Measurements from ENCODE around the gene CNTF.

The CNTF gene

DNA sequence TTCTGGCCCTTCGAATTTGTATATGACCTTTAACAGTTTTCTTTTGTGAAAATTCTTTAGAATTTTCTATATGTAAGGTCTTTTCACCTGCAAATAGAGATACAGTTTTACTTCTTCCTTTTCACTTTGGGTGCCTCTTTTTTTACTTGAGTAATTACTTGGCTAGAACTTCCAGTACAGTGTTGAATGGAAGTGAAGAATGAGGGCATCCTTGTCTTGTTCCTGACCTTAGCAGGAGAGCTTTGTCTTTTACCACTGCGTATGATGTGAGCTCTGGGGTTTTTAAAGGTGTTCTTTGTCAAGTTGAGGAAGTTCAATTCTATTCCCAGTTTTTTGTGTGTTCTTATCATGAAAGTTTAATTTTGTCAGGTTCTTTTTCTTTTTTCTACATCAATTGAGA, 22.0 kb upstream of the CNTF start:
- DNase-seq (ENCODE audit: insufficient read length, low spot score): no peak
- FAIRE-seq: no peak

DNA sequence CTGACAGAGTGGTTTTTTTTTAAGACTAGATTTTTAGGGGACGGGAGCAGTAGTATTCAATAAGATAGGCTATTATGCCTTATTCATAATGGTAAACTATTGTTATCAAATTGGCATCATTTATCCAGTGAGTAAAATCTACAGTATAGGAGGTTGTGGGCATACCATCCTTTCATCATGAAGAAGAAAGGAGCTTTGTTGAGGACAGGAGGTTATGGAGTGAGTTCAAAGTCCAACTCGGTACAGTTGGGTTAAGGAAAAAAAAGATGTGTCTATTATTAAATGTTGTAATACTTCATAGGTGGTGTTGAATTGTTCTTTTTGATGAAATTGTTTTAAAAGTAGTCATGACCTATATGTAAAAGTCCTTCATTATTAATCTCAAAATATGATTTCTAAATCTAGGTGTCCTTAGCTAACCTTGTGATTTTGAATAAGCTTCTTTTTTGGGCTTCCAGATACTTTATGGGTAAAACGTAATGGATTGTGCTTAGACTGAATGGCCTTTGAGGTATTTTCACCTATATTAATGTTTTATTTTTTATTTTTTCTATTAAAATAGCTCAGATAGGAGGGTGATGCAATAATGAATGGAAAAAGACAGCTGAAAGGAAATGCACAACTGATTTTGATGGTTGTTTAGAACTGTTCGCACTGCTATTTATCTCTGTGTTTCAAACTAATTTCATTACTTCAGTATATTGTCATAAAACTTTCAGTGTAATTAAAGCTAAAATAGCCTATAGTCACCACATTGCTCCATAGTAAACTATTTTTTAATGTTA, 15.3 kb upstream of the CNTF start:
- no peak for DNase-seq (ENCODE audit: insufficient read length, low spot score)
- FAIRE-seq: no peak

GRCh38 chr11:58608331-58608730, 14.1 kb upstream of the CNTF start:
- FAIRE-seq (no peak), DNase-seq (ENCODE audit: insufficient read length, low spot score) (no peak)

- DNase-seq (ENCODE audit: insufficient read length, low spot score): no peak
- no peak for FAIRE-seq
These were observed 12.7 kb upstream of the CNTF start for GRCh38 chr11:58609723-58610122.

DNA sequence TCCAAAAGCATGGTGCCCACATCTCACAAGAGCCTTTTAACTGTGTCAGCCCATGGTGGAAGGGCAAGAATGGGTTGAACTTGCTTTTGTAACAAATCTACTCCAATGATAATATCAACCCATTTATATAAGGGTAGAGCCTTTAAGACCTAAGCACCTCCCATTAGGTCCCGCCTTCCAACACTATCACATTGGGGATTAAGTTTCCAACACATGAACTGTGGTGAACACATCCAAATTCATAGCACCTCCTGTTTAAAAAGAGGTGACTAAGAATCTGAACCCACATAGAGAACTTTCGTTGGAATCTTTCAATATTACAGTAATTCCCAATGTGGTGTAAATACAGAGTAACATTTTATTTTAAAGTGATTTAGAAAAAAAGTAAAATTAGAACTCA, 9.2 kb upstream of the CNTF start:
- DNase-seq (ENCODE audit: insufficient read length, low spot score): no peak
- FAIRE-seq: no peak

DNA sequence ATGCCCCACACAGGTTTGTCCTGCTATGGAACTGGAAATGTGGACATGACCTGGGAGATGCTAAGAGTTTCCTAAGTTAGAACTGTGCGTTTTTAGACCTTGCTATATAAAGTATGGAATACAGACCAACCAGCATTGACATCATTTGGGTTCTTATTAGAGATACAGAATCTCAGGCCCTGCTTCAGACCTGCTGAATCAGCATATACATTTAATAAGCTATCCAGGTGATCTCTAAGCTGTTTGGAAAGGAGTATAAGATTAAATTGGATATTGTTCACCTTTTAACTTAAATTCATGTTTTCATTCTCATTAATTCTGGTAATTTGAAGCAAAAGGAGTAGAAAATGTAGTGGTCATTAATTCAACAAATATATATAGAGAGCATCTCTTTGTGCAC, 6.9 kb upstream of the CNTF start:
- DNase-seq (ENCODE audit: insufficient read length, low spot score): no peak
- FAIRE-seq: no peak

GRCh38 chr11:58616594-58616993, 5.9 kb upstream of the CNTF start:
- FAIRE-seq: no peak
- no peak for DNase-seq (ENCODE audit: insufficient read length, low spot score)

DNA sequence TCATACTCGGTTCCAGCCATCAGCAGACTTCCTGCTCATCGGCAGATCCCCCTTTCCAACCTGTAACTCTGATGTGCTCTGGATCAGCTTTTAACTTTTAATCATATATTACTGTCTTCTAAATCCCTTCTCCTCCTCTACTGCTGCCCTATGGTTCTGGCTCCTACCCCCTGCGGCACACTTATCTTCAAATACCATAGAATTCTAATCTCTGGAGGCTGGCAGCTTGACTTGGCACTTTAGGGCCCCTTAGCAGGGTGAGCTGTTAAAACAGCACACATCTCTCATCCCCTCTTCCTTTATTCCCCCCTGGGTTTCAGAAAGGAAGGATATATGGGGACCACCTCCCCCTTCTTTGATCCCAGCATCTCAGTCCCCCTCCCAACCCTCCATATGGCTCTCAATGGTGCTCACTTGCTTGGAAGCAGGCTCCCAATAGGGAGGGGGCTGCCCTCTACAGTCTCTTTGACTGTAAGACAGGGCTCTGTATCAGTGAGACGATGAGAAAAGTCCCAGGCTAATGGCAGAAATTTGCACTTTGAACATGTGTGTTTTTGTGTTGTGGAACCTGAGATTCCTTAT, 4.4 kb upstream of the CNTF start:
- no peak for DNase-seq (ENCODE audit: insufficient read length, low spot score)
- no peak for FAIRE-seq

DNA sequence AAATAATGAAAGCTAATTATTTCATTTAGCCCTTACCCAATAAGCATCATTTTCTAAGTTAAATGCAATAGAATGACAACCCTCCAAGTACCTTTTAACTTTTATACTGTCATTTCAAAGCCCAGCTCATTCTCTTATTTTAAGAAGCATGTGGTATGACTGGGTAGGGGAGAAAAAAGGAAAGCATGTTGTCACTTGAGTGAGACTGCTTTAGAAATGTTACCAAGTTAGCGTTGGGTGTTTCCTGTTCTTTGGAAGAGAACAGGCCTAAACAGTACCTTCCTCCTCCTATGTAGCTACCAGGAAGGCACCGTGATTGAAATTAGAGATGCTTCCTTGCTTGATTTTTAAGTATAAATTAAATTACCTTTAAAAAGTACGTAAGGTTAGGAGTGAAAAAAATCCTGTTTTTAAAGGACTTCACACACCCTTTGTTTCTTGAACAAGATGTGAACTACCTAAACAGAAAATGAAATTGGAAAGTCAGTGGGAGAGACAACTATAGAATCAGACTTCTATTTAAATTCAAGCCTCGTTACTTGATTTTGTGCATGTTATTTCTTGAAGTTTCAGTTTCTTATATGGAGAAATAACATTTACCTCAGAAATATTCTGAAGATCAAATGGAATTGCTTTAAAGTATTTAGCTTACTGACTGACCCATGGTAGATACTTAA, 741 bp upstream of the CNTF start:
- DNase-seq (ENCODE audit: insufficient read length, low spot score) (no peak), FAIRE-seq (no peak)

GRCh38 chr11:58625086-58625485, 2.6 kb downstream of the CNTF start:
- DNase-seq (ENCODE audit: insufficient read length, low spot score) (no peak), FAIRE-seq (no peak)

- no peak for FAIRE-seq
- no peak for DNase-seq (ENCODE audit: insufficient read length, low spot score)
These were observed 3.5 kb downstream of the CNTF start for GRCh38 chr11:58625826-58626460.

DNA sequence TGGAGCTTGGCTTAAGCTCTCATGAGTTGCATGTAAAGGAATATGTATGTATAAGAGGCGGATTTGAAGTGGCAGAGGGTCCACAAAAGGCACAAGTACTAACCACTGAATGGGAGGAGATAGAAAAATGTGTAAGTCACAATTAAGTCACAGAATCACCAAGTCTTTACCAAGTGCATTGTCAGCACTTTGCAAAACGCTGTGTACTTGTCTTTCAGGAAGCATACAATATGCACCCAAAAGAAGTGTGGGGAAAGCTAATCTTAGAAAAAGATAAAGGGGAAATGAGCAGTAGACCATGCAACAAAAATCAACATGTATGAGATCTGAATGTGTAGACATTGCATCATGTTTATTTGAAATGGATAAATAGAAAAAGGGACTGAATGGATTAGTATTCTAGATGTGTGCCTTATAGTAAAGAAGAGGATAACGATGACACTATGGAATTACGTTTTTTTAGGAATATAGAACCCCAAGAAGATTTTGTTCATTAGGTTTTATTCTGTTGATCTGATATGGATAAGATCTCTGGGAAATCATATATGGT, 4.5 kb downstream of the CNTF start:
- DNase-seq (ENCODE audit: insufficient read length, low spot score) (no peak), FAIRE-seq (no peak)

- FAIRE-seq (no peak), DNase-seq (ENCODE audit: insufficient read length, low spot score) (no peak)
These were observed 6.0 kb downstream of the CNTF start for GRCh38 chr11:58628446-58628845.

DNA sequence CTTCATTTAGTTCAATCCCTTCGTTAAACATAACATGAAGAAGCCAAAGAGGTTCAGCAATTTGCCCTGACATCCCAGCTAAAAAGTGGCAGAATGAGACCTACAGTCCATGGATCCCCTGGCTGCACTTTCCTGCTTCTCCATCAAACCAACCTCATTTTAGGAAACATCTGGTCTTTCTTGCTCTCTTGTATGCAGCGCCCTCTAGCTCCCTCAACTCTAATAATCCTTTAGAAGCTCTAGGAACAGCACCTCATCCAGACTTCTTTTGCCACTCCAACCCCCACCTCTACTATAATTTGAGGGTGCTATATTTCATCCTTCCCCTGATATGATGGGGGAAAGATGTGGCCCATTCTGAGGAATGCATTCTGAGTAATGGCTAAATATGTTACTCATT, 7.4 kb downstream of the CNTF start:
- no peak for FAIRE-seq
- DNase-seq (ENCODE audit: insufficient read length, low spot score): peak; percentile 45

- FAIRE-seq: no peak
- no peak for DNase-seq (ENCODE audit: insufficient read length, low spot score)
These were observed 8.9 kb downstream of the CNTF start for GRCh38 chr11:58631378-58631777.

- FAIRE-seq: no peak
- DNase-seq (ENCODE audit: insufficient read length, low spot score): no peak
These were observed 10.0 kb downstream of the CNTF start for GRCh38 chr11:58632510-58632909.

GRCh38 chr11:58636587-58636986, 14.1 kb downstream of the CNTF start:
- FAIRE-seq: no peak
- DNase-seq (ENCODE audit: insufficient read length, low spot score): no peak

DNA sequence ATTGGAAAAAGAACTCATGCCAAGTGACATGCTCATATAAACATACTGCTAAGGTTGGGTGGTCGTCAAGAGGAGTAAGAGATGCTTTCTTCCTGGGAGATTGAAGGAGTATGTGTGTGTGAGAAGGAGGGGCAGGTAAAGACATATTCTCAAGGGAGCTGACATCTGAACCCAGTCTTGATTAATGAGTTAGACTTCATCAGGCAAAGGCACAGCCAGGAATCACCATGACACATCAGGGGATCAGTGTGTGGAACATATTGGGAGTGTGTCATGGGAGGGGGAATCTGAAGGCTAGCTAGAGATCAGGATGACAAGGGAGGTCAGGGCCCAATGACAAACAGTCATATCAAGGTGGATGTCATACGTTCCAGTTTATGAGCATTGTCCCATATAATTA, 14.9 kb downstream of the CNTF start:
- FAIRE-seq (no peak), DNase-seq (ENCODE audit: insufficient read length, low spot score) (no peak)

GRCh38 chr11:58639103-58639502, 16.6 kb downstream of the CNTF start:
- FAIRE-seq (no peak), DNase-seq (ENCODE audit: insufficient read length, low spot score) (no peak)

DNA sequence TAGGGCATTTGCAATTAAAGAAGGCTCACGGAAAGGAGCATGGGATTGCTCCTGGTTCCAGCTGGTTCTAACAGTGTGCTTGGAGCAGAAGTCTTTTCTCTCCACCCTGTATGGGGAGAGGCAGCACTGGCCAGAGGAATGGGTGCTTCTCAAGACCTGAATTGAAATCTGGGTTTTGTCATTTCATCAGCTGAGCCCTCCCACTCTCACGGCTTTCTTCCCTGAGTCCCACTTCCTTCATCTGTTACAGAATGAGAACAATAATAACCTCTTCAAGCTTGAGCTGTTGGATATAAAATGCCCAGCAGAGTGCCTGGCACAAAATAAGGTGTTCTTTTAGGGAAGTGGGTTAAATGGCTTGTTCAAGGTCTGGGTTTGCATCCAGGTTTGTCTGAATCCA, 17.2 kb downstream of the CNTF start:
- no peak for DNase-seq (ENCODE audit: insufficient read length, low spot score)
- no peak for FAIRE-seq

GRCh38 chr11:58640386-58641023, 18.0 kb downstream of the CNTF start:
- DNase-seq (ENCODE audit: insufficient read length, low spot score): no peak
- FAIRE-seq: no peak

Data from HTR-8/SVneo (cell line).